GM21515 (cell line): ENCODE measurements around the gene ANKRD50.

Experiments used
- ATAC-seq: cut with Tn5 transposase; IDR thresholded peaks from one replicate; pipeline ENCODE4 v1.9.1; 2021; ENCODE audit not compliant: unreplicated experiment

The ANKRD50 gene

DNA sequence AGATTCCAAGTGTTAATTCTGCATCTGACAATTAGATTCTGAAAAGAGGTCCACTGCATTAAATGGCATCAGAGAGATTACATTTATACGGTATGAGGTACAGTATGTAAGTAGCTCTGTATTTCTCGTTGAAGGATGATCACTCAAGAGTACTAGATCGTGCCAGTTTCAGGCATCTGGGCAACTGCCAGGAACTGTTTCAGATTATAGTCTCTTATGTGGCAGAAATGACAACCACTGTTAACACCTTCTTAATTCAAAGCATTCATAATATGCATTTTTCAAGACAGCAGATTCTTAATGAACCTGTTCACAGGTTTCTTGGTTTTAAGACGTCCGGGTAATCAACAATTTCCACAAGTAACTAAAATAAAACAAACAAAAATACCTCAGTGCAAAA is 1.6 kb downstream of the ANKRD50 start:
- no peak for ATAC-seq

DNA sequence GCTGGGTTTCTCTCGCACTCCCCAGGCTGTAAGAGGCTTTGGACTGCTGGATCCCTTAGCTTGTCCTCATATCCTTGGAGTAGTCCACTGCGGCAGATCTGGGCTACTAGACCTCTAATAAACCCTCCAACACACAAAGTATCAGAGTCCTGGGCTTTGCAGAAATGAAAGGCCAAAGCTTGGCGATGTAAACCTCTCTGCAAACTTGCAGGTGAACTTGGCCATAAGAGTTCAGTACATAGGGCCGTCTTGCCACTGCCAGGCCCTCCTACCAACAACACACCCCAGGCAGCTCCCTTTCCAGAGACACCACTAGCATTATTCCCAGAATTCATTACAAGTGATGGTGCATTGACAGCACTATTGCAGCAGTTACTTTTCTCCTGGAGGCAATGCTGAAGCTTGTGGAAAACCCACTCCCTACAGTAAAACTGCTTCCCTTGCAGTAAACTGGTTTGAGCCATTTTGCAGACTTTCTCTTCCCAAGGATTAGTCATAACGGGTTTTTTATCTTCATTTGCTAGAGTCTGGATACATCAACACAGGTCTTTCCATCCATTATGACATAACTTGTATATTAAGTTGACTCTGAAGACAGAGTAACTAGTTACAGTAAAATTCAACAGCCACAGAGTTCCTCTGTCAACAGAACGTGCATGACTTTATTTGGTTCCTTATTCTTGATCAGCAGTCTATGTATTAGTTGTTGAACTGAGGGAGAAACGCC is 2.4 kb downstream of the ANKRD50 start:
- ATAC-seq = no peak

DNA sequence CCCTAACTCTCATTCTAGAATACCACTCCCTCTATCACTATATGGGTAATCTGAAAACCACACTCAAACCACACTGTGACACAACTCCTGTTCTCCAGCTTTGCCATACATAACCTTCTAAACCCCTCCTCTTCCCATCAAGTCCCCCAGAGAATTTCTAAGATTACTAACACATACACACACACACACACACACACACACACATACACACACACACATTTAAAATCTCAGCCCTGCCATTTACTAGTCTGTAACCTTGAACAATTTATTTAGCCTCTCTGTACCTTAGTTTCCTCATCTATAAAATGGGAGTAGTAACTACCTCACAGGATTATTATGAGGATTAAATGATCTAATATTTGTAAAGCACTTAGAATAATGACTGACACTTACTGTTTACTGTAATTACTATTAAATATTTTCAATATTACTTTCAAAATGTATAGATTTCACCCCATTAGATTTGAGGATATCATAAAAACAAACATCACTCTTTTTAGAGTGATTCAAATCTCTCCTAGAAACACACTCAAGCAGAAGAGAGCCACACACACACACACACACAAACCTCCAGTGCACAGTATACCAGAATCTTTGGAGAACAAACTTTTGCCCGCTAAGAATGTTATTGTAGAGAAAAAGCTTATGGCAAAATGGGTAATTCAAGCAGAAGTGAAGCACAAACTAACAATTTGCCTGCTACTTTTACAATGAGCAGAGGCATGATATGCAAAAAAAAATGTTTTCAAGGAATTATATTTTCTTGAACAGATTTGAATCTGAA is 3.8 kb downstream of the ANKRD50 start:
- ATAC-seq = no peak

DNA sequence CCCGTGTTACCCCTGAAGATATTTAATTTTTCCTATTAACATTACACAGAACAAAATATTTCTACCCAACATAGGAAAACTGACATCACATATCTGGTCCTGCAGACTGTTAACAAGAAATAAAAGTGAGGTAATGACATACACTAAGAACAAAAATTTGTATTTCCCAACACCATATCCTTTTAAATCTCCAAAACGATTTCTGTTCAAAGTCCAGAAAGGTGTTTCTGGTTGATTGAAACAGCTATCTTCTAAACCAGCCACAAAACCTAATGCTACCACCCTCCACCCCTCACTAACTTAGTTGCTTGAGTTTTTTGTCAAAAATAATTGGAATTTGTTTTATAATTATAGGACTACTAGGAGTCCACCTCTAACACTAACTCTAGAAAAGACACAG is 7.1 kb downstream of the ANKRD50 start:
- ATAC-seq = no peak

DNA sequence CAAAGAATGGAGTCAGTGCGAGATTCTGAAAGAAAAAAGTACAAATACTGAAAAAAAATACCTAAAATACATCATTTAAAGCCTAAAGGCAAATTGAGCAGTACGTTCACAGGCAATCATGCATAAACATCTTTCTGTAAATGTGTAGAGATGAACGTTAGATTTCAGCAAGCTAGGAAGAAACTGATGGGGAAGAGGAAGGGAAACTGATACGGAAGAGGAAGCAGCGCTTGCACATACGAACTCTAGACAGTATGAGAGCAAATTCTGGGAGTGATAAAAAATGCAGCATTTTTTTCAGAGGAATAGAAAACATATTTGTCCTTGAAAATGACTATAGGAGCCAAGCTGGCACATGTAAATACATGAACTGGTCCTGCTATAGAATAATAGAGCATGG is 9.4 kb downstream of the ANKRD50 start:
- ATAC-seq = no peak

DNA sequence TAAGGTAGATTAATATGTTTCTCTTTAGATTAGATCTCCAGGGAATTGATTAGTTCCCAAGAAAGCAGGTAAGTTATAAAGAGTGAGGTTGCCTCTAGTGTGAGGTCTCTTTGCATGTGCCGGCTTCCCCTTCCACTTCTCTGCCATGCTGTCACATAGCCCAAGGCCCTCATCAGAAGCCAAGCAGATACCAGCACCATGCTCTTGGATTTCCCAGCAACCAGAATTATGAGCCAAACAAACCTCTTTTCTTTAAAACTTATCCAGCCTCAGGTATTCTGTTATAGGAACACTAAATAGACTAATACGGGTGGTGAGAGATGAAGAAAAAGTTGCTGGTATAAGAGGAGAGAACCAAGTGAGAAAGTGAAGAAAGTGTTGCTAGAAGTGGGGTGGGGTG is 15.1 kb downstream of the ANKRD50 start:
- no peak for ATAC-seq

DNA sequence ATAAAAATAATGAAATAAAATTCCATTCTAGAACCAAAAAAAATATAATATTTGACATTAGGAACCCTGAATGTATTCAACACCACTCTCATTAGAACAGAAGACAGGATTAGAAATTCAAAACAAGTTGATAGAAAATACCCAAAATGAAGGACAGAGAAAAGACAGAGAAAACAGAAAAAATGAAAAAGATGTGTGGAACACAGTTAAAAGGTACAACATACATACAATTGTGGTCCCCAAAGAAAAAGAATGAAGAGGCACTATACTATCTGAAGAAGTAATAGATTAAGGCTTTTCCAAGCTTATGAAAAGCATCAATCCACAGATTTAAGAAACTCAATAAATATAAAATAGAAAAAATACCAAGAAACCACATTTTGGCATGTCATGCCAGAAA is 16.4 kb downstream of the ANKRD50 start:
- ATAC-seq = no peak

DNA sequence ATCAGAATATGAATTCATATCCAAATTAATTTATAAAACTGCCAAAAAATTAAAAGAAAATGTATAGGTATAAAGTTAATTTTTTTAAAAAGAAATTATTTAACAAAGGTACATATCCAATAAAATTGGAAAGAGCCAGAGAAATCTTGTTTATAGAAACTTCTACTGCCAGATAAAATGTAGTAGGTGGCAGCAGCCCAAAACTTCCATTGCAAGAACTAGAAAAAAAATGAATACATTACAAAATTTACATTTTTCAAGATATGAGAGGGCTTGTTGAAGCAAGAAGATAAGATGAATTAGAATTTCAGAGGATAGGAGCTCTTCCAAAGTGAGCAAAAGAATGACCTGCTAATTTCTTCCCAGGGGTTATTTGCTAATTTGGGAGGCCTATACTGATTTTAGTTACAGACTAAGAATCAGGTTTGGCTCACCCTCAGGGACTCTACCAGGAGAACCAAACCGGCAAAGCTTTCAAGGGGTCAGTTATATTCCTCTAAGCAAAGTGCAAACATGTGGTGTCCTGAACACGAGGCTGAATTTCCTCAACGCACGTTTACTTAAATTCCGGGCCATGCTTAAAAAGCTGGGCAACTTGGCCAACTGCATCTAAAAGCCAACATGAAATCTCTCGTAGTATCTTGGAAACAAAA is 17.5 kb downstream of the ANKRD50 start:
- no peak for ATAC-seq

DNA sequence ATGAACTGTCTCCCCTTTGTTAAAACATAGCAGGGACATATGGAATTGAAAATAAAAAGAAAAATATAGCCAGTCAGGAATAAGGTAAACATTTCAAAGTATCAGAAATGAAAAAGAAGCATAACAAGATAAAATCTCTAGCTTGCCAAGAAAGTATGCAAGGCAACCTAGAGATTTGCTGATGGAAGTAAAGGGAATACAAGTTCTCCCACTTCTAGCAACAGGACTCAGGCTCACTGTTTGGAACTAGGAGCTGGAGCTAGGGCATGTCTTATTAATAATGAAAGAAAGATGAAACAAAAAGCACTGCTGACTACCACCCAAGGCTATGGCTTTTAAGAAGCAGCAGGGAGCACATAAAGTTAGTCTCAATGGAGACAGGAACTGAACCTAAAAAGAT is 18.2 kb downstream of the ANKRD50 start:
- ATAC-seq = no peak

DNA sequence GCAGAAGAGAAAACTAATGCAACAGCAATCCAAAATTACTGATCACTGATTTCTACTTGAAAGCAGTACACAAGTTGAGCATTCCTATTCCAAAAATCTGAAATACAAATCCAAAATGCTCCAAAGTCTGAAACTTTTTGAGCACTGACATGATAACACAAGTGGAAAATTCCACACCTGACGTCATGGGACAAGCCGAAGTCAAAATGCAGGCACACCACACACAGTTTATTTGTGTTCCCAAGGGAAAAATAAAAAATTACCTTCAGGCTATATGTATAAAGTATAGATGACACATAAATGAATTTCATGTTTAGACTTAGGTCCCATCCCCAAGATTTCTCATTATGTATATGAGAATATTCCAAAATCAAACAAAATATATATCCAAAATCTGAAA is 20.7 kb downstream of the ANKRD50 start:
- no peak for ATAC-seq

DNA sequence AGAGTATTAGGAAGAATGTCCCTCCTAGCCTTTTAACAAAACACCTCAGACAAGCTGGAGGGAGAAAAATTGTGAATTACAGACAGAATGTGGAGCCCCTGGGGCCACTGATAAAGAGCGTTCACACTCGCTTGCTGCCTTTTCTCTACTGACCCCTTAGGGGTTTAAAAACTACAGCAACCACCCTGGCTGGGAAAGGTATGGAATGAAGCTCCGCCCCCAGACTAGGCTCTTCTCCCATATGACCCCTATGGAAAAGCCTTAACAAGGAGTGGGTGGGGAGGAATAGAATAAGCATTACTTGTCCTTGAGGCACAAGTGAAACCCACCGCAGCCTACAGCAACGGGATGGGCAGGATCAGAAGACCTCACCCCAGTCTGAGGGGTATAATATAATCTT is 26.3 kb downstream of the ANKRD50 start:
- ATAC-seq = no peak

DNA sequence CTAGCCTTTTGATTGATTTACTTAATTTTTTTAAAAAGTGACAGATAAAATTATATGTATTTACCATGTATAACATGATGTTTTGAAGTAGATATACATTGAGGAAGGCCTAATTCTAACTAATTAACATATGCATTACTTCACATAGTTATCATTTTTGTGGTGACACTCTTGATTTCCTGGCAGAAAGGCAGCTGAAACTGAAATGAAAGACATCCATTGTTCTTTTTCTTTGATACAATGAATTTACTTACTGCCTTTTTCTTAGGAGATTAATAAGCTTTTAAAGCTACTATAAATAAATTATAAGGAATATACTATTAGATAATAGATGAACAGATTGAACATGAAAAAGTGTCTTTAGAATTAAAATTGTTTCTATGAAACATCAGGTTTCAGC is 26.7 kb downstream of the ANKRD50 start:
- no peak for ATAC-seq

DNA sequence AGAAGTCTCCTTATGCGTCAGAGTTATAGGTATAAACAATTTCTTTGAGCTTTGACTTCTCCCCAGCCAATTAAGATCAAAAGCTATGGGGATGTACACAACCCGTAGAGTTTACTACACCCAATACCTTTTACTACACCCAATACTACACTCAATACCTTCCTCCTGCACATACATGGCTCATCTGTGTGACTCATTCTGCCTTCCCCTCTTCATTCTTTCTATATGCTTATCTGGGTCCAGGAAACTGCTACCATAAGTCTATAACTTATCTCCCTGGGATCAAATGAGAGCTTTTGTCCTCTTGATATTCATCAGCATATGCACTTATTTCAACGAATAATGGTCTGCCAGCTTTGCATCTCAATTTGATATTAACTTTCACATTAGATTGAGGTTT is 28.2 kb downstream of the ANKRD50 start:
- ATAC-seq = no peak

DNA sequence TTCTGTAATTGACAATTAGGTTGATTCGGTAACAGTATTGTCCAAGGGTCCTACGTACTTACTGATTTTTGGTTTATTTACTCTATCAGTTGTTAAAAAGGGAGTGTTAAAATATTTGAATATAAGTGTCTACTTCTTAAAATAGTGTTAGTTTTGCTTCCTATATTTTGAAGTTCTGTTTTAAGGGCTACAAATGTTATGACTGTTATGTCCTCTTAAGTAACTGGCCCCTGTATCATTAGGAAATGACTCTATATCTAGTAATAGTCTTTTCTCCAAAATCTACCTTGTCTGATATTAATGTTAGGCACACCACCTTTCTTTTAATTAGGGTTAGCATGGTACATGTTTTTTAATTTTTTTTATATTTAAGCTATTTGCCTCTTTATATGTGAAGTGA is 30.1 kb downstream of the ANKRD50 start:
- no peak for ATAC-seq

DNA sequence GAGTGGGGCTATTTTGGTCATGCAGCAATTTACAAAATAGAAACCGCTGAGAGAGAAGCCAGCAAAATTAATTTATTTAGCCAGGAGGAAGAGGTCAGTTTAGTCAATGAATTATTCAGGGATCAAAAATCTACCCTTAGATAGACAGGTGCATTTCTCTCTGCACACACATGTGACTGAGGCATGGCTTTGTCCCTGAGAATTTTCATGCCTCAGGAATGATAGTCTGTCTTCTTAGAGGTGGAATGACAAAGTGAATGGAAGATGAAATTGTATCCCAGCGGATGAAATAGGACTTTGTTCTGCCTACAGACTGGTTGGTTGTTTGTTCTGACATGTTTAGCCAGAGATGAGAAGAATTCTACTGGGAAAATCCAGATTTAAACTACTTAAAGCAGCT is 46.0 kb downstream of the ANKRD50 start:
- ATAC-seq = no peak

DNA sequence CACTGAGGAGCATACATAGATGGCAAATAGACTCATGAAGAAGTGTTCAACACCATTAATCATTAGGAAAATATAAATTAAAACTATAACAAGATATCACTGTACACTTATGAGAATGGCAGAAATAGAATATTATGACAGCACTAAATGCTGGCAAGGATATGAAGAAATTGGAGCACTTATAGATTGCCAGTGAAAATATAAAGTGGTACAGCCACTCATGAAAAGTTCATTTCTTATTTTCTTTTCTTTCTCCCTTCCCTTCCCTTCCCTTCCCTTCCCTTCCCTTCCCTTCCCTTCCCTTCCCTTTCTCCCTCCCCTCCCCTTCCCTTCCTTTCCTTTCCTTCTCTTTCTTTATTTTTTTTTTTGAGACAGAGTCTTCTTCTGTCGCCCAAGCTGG is 53.7 kb downstream of the ANKRD50 start:
- ATAC-seq = no peak

DNA sequence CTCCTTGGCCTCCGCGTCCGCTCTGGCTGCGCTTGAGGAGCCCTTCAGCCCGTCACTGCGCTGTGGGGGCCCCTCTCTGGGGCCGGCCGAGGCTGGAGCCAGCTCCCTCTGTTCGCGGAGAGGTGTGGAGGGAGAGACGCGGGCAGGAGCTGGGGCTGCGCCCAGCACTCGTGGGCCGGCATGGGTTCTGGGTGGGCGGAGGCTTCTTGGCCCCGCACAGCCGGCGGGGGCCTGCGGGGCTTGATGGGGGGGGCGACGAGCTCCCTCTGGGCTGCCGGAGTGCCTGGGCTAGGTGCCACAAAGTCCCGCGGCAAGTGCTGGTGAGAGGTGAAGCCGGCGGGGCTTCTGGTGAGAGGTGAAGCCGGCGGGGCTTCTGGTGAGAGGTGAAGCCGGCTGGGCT is 61.9 kb downstream of the ANKRD50 start:
- ATAC-seq = no peak

DNA sequence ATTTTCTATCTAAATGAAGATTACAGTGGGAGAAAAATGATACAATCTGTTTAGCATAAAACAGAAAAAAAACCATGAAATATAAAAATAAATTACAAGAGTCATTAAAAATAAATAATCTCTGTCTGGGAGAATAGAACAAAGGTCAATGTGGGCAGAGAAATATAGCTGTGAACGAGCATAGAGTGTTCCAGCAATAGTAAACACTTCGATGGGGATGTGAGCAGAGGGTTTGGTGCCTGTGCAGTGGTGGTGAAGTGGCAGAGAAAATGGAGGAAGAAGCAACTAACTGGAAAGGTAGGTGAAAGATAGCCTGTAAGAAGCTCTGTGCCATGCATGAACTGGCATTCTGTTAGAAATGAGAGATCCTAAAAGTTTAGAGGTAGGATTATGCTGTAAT is 64.9 kb downstream of the ANKRD50 start:
- ATAC-seq = no peak

DNA sequence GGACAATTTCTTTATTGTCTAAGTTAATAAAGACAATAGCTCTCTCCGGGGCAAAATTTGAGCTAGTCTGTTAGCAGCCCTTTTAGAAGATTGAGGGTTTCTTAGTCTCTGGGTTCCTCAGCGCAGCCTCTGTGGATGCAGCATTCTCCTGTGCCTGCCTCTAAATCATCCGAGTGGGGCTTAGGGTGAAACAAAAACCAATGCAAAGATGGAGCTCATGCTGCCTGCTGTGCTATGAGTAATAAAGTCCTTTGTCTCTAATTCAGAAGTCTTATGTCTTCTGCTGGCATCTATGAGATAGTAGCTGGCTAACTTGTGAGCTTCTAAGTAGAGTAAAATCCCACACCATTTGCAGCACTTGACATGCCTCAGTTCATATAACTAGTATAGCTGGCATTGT is 67.9 kb downstream of the ANKRD50 start:
- no peak for ATAC-seq

DNA sequence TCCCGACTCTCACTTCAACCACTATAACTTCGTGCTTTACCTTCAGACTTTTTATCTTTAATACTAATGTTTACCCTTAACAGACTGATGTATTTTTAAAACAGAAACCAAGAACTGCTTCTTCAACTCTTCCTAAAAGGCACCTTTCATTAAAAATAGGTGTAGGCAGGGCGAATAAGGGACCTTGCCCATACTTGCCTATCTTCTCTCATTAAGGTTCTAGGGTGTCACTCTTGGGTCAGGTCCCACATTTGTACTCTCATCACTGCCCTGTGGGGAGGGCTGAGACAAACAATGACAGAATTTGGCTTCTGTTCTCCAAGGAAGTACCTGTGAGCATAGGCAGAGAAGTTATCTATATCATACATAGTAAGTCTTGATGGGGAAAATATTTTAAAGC is 69.7 kb downstream of the ANKRD50 start:
- no peak for ATAC-seq

DNA sequence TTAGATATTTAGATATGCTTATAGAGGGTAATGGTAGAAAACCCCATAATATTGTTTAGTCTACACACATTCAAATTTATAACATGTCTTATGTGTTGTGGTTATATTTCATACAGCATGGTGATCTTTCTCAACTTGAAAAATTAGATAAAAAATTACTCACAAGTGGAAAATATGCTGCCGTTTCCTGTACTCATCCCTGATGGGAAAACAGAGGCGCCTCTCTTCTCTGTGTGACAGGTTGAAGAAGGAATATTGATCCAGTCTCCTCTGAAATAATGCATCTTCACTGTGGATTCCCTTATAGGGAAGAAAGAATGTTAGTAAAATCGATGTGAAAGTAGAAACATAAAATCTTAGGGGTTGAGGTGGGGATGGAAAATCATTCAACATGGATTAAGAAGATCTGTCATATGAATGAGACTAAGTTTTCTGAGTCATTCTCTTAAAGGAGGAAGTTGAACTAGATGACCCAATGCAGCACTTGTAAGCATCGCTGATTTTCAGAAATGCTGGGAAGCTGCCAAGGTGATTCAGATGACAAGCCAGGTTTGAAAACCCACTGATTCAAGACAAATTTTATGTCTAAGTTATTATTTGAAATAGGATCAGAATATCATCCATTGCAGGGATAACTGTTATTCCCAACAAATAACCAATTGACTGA is 70.7 kb downstream of the ANKRD50 start:
- no peak for ATAC-seq
